Activated CD4-positive, alpha-beta memory T cell treated with anti-CD3 and anti-CD28 coated beads for 36 hours (primary cell): ENCODE data around the gene SH3GLB2. TPM values are rescaled to one million over a fixed set of nuclear protein-coding genes. Genes with fewer than 3 reads are reported as not detected.

Experiments
- CTCF ChIA-PET: fragments of 350-600 bp; sonication (Branson Sonifier 250); formaldehyde crosslinking; loops from one replicate; lab custom pipeline; 2021; ENCODE audit warnings: antibody characterized with exemption, inconsistent platforms; lab: Charles Lee
- POLR2A ChIA-PET: fragments of 350-600 bp; sonication (Branson Sonifier 250); formaldehyde crosslinking; loops from one replicate; lab custom pipeline; 2021; ENCODE audit warnings: antibody characterized with exemption; lab: Charles Lee
- DNase-seq: peaks from one replicate; pipeline ENCODE4 v3.0.0-alpha.2; 2020
- H3K27ac Mint-ChIP-seq: one replicate; pipeline ENCODE4 v1.8.0; 2021; ENCODE audit warnings: mixed read lengths
- H3K27me3 Mint-ChIP-seq: one replicate; pipeline ENCODE4 v1.8.0; 2021; ENCODE audit warnings: mixed read lengths
- H3K36me3 Mint-ChIP-seq: one replicate; pipeline ENCODE4 v1.8.0; 2021; ENCODE audit warnings: mixed read lengths
- H3K4me1 Mint-ChIP-seq: one replicate; pipeline ENCODE4 v1.8.0; 2021; ENCODE audit warnings: low read depth, mixed read lengths
- H3K4me3 Mint-ChIP-seq: one replicate; pipeline ENCODE4 v1.8.0; 2021; ENCODE audit warnings: mild to moderate bottlenecking, mixed read lengths
- H3K9me3 Mint-ChIP-seq: one replicate; pipeline ENCODE4 v1.8.0; 2021; ENCODE audit warnings: mixed read lengths
- intact Hi-C: fragments of 100-400 bp; cut with micrococcal nuclease; formaldehyde crosslinking; loops from one replicate; pipeline ENCODE4 v1.15.1; 2023
- total RNA-seq, 2 experiments: library from RNA; stranded (reverse); gene quantifications; one replicate each; pipeline ENCODE4 v1.2.3, GENCODE V29; 2021

The SH3GLB2 gene
- total RNA-seq, 2 experiments from 2014 or later, result 59.5 to 62.3 TPM

- no peak overlapping the region for H3K27ac Mint-ChIP-seq
- peaks cover 10% of the 10 kb centered on the region for H3K36me3 Mint-ChIP-seq
- DNase-seq, result no peak
- H3K9me3 Mint-ChIP-seq, result no peaks in the 10 kb centered on the region
- H3K27me3 Mint-ChIP-seq, result no peaks in the 10 kb centered on the region
- ChIA-PET POLR2A (interaction anchor here (0.6 kb wide), 1 partner anchor 763 kb away, joined by 3 read pairs; no protein-coding TSS in a partner anchor), CTCF (no interaction called here)
- no peak overlapping the region for H3K4me3 Mint-ChIP-seq
- intact Hi-C loops, result no loop called here
- H3K4me1 Mint-ChIP-seq, result no peaks in the 10 kb centered on the region
These were observed 15.8 kb downstream of the SH3GLB2 start for GRCh38 chr9:129012343-129012742.

GRCh38 chr9:129011761-129012181 lies 16.4 kb downstream of the SH3GLB2 start:
- ChIA-PET CTCF (no interaction called here), POLR2A (no interaction called here)
- Mint-ChIP-seq H3K27ac (no peak overlapping the region), H3K4me1 (no peaks in the 10 kb centered on the region), H3K4me3 (no peak overlapping the region), H3K36me3 (peaks cover 9% of the 10 kb centered on the region), H3K9me3 (no peaks in the 10 kb centered on the region), H3K27me3 (no peaks in the 10 kb centered on the region)
- intact Hi-C loops, result no loop called here
- no peak for DNase-seq

- Mint-ChIP-seq H3K36me3 (peaks cover 13% of the 10 kb centered on the region), H3K27me3 (no peaks in the 10 kb centered on the region), H3K4me3 (no peak overlapping the region), H3K4me1 (no peaks in the 10 kb centered on the region), H3K27ac (no peak overlapping the region), H3K9me3 (no peaks in the 10 kb centered on the region)
- ChIA-PET POLR2A (no interaction called here), CTCF (no interaction called here)
- no peak for DNase-seq
- intact Hi-C loops, result no loop called here
These were observed 17.0 kb downstream of the SH3GLB2 start for GRCh38 chr9:129011170-129011569.

- CTCF ChIA-PET, result no interaction called here
- Mint-ChIP-seq H3K4me1 (no peaks in the 10 kb centered on the region), H3K36me3 (peaks cover 14% of the 10 kb centered on the region), H3K27me3 (no peaks in the 10 kb centered on the region), H3K27ac (no peak overlapping the region), H3K4me3 (no peak overlapping the region), H3K9me3 (no peaks in the 10 kb centered on the region)
- DNase-seq, result no peak
- POLR2A ChIA-PET, result no interaction called here
- intact Hi-C loops, result no loop called here
These were observed 17.7 kb downstream of the SH3GLB2 start for GRCh38 chr9:129010267-129010975.

GRCh38 chr9:129009584-129010141 lies 18.5 kb downstream of the SH3GLB2 start:
- no peaks in the 10 kb centered on the region for H3K27me3 Mint-ChIP-seq
- ChIA-PET CTCF (no interaction called here), POLR2A (no interaction called here)
- H3K36me3 Mint-ChIP-seq, result peaks cover 16% of the 10 kb centered on the region
- H3K9me3 Mint-ChIP-seq, result no peaks in the 10 kb centered on the region
- H3K4me3 Mint-ChIP-seq, result no peak overlapping the region
- DNase-seq, result no peak
- no peaks in the 10 kb centered on the region for H3K4me1 Mint-ChIP-seq
- intact Hi-C loops, result no loop called here
- no peak overlapping the region for H3K27ac Mint-ChIP-seq

- POLR2A ChIA-PET, result interaction anchor here (1.1 kb wide), 1 partner anchor 14 kb away, joined by 3 read pairs; no protein-coding TSS in a partner anchor
- no peak for DNase-seq
- Mint-ChIP-seq H3K9me3 (no peaks in the 10 kb centered on the region), H3K27me3 (no peaks in the 10 kb centered on the region), H3K4me1 (no peaks in the 10 kb centered on the region), H3K4me3 (no peak overlapping the region), H3K36me3 (peaks cover 16% of the 10 kb centered on the region), H3K27ac (no peak overlapping the region)
- CTCF ChIA-PET, result no interaction called here
- intact Hi-C loops, result no loop called here
These were observed 19.0 kb downstream of the SH3GLB2 start for GRCh38 chr9:129008986-129009583.

- intact Hi-C loops, result no loop called here
- DNase-seq, result no peak
- Mint-ChIP-seq H3K27ac (no peak overlapping the region), H3K36me3 (peaks cover 14% of the 10 kb centered on the region), H3K9me3 (no peaks in the 10 kb centered on the region), H3K27me3 (no peaks in the 10 kb centered on the region), H3K4me1 (no peaks in the 10 kb centered on the region), H3K4me3 (no peak overlapping the region)
- ChIA-PET POLR2A (interaction anchor here (1.1 kb wide), 1 partner anchor 15 kb away, joined by 3 read pairs; no protein-coding TSS in a partner anchor), CTCF (interaction anchor here (0.9 kb wide), 1 partner anchor 51 kb away, joined by 3 read pairs; no protein-coding TSS in a partner anchor)
These were observed 19.6 kb downstream of the SH3GLB2 start for GRCh38 chr9:129008469-129008965.

GRCh38 chr9:129007766-129008468 lies 20.2 kb downstream of the SH3GLB2 start:
- H3K27ac Mint-ChIP-seq, result no peak overlapping the region
- H3K4me3 Mint-ChIP-seq, result no peak overlapping the region
- H3K27me3 Mint-ChIP-seq, result no peaks in the 10 kb centered on the region
- POLR2A ChIA-PET, result interaction anchor here (1.1 kb wide), 1 partner anchor 15 kb away, joined by 3 read pairs; no protein-coding TSS in a partner anchor
- peaks cover 18% of the 10 kb centered on the region for H3K36me3 Mint-ChIP-seq
- DNase-seq, result no peak
- CTCF ChIA-PET, result interaction anchor here (0.6 to 1.7 kb wide), 4 partner anchors 12 to 51 kb away, joined by 3 to 4 read pairs (median 4); partner anchors contain the start of gene SH3GLB2
- no peaks in the 10 kb centered on the region for H3K4me1 Mint-ChIP-seq
- intact Hi-C loops, result no loop called here
- H3K9me3 Mint-ChIP-seq, result no peaks in the 10 kb centered on the region

GRCh38 chr9:129007035-129007765 lies 20.9 kb downstream of the SH3GLB2 start:
- intact Hi-C loops, result no loop called here
- Mint-ChIP-seq H3K9me3 (no peaks in the 10 kb centered on the region), H3K27me3 (no peaks in the 10 kb centered on the region), H3K27ac (no peak overlapping the region), H3K4me1 (no peaks in the 10 kb centered on the region), H3K4me3 (no peak overlapping the region), H3K36me3 (peaks cover 26% of the 10 kb centered on the region)
- CTCF ChIA-PET, result interaction anchor here (0.6 to 1.7 kb wide), 5 partner anchors 10 to 50 kb away, joined by 3 to 5 read pairs (median 4); partner anchors contain the start of gene SH3GLB2
- no peak for DNase-seq
- POLR2A ChIA-PET, result no interaction called here

- Mint-ChIP-seq H3K4me3 (peak overlapping the region; percentile 12), H3K27me3 (no peaks in the 10 kb centered on the region), H3K9me3 (no peaks in the 10 kb centered on the region), H3K4me1 (no peaks in the 10 kb centered on the region), H3K27ac (peak overlapping the region; percentile 61), H3K36me3 (peaks cover 30% of the 10 kb centered on the region)
- CTCF ChIA-PET, result interaction anchor here (1.3 to 1.7 kb wide), 5 partner anchors 8 to 22 kb away, joined by 3 to 6 read pairs (median 5); partner anchors contain the start of gene SH3GLB2
- DNase-seq, result peak; percentile 59
- intact Hi-C loops, result no loop called here
- POLR2A ChIA-PET, result no interaction called here
These were observed 21.6 kb downstream of the SH3GLB2 start for GRCh38 chr9:129006328-129007034.
